ENCODE measurements around the gene ZNF143.
"Not testable (repeated sequence)": the region's sequence is repeated elsewhere in the genome, so short reads cannot be mapped to it uniquely, and the experiment has no call there.

Gene ZNF143

GRCh38 chr11:9498457-9499078 is 37.8 kb downstream of the ZNF143 start:
- no peak for DNase-seq

DNA sequence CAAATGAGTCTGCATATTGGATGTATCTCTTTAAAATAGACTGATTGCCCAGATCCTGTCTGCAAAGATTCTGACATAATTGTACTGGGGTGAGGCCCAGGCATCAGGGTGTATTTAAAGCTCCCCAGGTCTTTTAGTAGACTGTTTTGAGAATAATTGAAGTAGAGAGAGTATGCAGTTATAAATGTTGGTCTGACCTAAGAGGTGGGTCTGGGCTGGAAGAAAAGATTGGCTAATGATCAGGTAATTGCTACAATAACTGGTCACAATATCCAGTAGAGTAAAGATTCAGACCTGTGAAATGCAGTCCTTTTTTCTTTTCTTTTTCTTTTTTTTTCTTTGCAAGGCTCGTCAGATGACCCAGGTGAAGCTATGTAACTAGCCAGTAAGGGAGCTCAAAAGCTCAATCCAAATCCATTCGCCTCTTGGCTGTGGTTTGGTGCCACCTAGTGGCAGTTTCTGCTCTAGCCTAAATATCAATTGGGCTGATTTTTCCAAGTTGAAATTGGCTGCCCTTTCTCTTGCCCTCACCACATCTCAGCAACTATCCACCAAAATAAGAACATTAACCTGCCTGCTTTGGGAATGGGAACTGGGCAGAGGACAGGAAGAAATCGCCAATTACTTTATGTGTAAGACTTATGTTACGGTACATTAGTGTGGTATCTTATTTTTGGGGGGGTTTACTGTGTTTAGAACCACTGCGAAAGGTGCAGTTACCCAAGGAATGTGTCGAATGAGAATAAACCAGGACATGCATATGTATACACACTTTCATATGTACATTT is 45.9 kb downstream of the ZNF143 start:
- peak in 1 of 2 experiments; percentile 24 for DNase-seq

GRCh38 chr11:9507277-9507580 is 46.4 kb downstream of the ZNF143 start:
- DNase-seq: no peak

DNA sequence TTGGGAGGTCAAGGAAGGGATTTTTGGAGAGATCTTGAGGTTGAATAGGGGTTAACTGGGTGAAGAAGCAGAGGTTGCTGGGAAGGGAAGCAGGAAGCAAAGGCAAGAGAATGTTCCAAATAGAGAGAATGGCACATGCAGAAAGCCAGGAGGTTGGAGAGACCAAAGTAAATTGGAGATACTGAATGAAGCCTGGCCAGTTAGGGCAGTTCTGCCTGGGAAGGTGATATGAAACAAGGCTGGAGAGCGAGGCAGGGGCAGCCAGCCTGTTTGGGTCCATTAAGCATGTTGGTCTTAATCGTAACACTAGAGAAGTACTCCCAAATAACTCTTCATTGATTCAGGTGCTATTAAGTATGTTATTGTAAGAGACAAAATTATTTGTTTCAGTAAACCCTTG is 48.2 kb downstream of the ZNF143 start:
- no peak for DNase-seq

DNA sequence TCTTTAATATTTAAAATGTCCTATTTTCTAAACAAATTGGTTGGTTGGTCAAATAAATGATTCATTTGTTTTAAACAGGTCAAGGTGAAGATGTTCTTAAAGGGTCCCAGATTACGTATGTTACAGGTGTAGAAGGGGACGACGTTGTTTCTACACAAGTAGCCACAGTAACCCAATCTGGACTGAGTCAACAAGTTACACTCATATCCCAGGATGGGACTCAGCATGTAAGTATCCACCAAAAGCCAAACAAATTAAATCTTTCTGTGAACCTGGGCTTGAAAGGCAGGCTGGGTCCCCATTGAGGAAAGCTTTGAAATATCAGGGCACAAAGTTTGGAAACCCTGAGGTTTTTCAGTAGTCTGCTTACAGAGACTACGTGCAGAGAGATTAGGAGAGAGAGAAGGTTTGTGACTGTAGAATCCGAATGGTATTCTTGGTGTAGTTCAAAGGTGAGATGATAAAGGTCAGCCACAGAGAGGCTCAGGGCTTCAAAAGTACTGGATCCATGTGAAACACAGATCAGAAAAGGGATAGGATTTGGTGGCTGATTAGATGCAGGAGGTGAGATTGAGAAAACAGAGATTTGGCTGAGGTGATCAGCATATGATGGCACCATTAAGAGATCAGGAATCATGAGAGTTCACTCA is 51.7 kb downstream of the ZNF143 start:
- no peak for DNase-seq

DNA sequence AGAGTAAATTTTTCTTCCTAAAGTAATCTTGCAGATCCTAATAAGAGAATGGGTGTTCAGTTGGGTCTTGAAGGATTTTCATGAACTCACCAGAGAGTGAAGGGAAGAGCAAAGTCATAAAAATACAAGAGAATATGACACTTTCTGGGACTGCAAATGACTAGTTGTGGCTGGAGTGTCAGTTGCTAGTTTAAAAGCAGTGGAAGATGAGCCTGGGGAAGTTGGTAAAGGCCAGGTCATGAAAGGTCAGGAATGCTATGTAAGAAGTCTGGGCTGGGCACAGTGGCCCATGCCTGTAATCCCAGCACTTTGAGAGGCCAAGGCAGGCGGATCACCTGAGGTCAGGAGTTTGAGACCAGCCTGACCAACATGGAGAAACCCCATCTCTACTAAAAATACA is 53.8 kb downstream of the ZNF143 start:
- DNase-seq: not testable (repeated sequence)

DNA sequence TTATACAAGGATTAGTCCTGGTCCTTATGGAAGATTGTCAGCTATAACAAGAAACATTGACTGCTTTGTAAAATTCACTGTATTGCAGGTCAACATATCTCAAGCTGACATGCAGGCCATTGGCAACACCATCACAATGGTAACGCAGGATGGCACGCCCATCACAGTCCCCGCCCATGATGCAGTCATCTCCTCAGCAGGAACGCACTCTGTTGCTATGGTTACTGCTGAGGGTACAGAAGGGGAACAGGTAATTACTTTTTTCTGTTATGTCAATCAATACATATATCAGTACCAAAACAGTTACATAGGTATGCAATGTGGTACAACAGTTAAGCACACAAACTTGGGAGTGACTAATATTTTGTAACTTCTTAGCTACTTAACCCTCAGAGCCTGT is 55.3 kb downstream of the ZNF143 start:
- no peak for DNase-seq

DNA sequence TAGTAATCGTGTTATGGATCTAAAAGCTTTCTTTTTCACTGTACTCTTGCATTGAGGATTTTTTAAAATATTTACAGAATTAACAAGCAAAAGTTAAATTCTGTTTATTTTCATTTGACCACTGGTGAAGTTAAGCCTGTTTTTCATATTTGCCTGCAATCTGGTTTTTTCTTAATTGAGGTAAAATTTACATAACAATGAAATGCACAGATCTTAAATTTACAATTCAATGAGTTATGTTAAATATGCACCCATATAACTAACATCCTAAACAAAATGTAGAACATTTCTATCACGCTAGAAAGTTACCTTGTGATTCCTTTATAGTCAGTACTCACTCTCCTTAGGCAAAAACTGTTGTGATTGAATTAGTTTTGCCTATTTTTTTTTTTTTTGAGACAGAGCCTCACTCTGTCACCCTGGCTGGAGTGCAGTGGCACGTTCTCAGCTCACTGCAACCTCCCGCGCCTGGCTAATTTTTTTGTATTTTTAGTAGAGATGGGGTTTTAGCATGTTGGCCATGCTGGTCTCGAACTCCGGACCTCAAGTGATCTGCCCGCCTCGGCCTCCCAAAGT is 58.1 kb downstream of the ZNF143 start:
- no peak for DNase-seq

- DNase-seq: no peak
These were observed 63.2 kb downstream of the ZNF143 start for GRCh38 chr11:9524001-9524400.

- no peak for DNase-seq
These were observed 64.3 kb downstream of the ZNF143 start for GRCh38 chr11:9525116-9525515.

DNA sequence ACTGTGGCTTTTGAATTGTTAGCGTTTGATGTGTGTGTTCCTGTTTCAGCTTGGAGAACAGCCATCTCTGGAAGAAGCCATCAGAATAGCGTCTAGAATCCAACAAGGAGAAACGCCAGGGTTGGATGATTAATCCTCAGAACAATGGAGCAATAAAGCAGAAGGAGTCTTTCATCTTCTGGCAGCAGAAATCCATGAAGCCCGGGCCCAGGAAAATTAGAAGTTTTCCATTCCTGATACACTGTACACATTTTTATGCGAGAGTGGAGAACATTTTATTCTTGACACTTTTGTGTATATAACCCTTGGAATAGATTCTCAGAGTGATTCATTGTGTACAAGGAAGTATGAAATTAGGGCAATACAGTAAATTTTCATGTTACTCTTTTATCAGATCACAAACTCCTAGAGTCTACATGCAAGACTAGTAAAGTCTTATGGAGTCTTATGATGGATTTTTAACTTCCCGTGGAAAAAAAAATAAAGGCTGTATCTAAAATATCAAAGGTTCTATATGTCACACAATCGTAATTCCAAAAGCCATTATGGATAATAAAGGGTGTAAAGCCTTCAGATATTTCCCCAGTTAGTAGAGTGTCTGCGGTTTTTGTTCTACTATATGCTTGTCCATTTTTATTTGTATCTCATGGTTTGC is 66.8 kb downstream of the ZNF143 start:
- no peak for DNase-seq

- no peak for DNase-seq
These were observed 67.3 kb downstream of the ZNF143 start for GRCh38 chr11:9528136-9528501.

DNA sequence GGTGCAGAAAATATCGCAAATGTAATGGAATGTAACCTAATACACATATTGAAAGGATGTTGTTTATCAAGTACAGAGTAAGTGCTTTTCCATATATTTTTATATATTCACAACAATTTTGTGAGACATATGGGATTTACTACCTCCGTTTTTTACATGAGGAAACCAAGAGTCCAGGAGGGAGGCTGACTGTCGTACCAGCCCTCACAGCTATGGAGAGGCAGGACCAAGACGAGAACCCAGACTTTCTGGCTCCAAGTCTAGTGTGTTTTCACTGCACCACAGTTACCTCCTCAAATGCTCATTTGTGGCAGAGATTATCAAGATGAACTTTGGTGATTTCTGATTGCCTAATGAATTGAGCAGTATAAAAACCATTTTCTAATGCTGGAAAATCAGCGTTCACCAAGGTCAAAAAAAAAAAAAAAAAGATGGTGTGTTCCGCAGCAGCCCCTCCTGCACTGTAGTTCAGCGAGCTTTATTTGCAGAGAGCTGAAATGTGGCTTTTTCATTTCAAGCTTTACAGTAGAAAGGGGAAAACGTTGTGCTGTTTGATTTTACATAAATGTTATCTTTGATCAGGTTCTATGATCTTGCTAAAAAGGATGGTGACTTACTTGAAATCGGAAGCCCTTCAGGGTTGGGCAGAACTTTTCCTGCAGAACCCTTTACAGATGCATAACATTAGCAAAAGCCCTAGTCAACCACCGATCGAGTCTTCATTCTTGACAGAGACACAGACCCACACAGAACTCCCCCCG is 67.9 kb downstream of the ZNF143 start:
- no peak for DNase-seq

DNA sequence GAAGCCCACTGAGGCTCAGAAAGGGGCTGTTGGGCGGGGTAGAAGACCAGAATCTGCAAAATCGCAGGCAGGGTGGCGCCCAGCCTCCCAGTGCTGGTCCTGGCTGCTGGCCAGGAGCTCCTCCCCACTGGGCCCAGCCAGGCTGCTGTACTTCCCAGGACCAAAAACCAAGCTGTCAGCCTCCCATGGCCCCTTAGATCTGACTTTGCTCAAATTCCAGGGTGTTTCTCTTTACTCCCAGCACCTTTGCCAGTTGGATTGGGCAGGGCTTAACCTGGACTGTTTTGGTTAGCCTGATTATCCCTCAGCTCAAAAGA is 68.5 kb downstream of the ZNF143 start:
- DNase-seq: no peak

GRCh38 chr11:9530020-9530621 is 69.3 kb downstream of the ZNF143 start:
- DNase-seq: no peak

- DNase-seq: no peak
These were observed 70.3 kb downstream of the ZNF143 start for GRCh38 chr11:9530901-9531625.

- no peak for DNase-seq
These were observed 72.2 kb downstream of the ZNF143 start for GRCh38 chr11:9533058-9533457.

GRCh38 chr11:9533736-9534473 is 73.1 kb downstream of the ZNF143 start:
- DNase-seq: no peak

DNA sequence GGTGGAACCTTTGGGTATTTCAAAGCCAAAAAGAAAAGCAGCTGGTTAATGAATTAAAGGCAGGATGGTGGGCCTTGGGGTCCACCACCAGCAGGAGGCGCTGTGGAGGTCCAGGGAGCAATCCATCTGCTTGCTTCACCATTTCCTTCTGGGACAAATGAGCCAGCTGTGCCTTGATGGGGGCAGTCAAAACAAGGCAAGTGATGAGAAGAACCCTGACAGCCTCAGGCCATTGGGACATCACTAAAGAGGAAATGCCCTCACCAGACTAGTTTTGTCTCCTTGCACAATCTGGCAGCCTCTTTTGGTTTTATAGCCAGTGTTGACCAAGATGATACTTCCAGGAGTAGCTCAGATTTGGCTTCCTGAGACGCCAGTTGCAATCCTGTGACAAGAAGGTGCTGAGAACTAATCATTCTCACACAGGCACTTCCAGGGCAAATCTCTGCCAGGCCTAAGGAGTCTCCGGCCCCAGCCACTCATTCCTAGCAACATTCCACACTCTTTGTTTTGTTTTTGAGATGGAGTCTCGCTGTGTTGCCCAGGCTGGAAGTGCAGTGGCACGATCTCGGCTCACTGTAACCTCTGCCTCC is 74.5 kb downstream of the ZNF143 start:
- DNase-seq: no peak

DNA sequence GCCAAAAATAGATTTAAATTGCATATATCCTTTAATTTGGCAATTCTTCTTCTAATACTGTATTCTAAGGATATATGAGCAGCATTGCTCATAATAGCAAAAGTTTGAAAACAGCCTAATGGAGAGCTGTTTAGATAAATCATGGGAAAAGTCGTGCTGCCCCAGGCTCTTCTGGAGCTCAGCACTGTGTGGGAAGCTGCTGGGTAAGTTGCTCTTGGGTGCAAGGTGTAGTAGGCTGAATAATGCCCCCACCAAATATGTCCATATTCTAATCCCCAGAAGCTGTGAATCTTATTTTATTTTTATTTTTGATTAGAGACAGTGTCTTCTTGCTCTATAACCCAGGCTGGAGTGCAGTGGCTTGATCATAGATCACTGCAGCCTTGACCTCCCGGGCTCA is 77.7 kb downstream of the ZNF143 start:
- DNase-seq: no peak

DNA sequence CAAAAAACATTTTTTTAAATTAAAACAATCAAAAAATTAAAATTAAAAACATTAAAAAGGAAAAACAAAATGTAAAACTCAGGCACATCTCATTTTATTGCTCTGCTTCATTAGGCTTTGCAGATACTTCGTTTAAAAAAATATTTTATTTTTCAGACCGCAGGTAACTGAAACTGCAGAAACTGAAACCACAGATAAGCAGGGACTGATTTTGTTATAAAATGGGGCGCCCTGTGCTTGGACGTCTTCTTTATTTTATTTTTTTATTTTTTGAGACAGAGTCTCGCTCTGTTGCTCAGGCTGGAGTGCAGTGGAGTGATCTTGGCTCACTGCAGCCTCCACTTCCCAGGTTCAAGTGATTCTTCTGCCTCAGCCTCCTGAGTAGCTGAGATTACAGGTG is 88.4 kb downstream of the ZNF143 start:
- DNase-seq: not testable (repeated sequence)

Measured in cerebellar nuclear complex (tissue), 1 donor.